H1 (cell line): ENCODE results near the gene POU6F2. TPM values are rescaled to one million over a fixed set of nuclear protein-coding genes. Genes with fewer than 3 reads are reported as not detected.

ENCODE experiments used
- CHD1 ChIP-seq: IDR thresholded peaks from 2 replicates; pipeline ENCODE4 v1.6.1; 2012; ENCODE audit warnings: low read depth, low read length, improper control_type of control experiment
- KDM5A ChIP-seq: fragments of 200-600 bp; IDR thresholded peaks from 2 replicates; pipeline ENCODE4 v1.7.1; 2012; ENCODE audit warnings: mild to moderate bottlenecking, low read length, inconsistent platforms, mixed read lengths
- SAP30 ChIP-seq: fragments of 300-600 bp; sonication (generic); IDR thresholded peaks from 2 replicates; pipeline ENCODE4 v1.7.1; 2012; ENCODE audit warnings: low read length, moderate library complexity, mild to moderate bottlenecking, inconsistent platforms; ENCODE audit not compliant: insufficient read depth, insufficient replicate concordance
- TEAD4 ChIP-seq: IDR thresholded peaks from 2 replicates; pipeline ENCODE4 v1.6.1; 2012; ENCODE audit warnings: low read depth, low read length, inconsistent platforms, mixed read lengths
- polyA plus RNA-seq, 7 experiments: library from polyadenylated mRNA; depleted of rRNA in 3 of 7; stranded (reverse) in 5 of 7; unstranded in 2 of 7; fragments of >200 nt in 5 of 7; fragments of 200-250 nt in 2 of 7; gene quantifications; 1 replicate in 5 of 7; 2 replicates in 1 of 7; 4 replicates in 1 of 7; pipeline versions ENCODE4 v1.2.1 to v1.2.3, GENCODE V29; 2011 to 2013; ENCODE audit warnings: missing spikeins in 2 of 7, mixed read lengths in 2 of 7
- total RNA-seq: library from RNA; stranded (reverse); fragmentation: NEBNext Ultra II Directional; extraction: Animal tissue kit (Norgen Biotek cat#: 25700); gene quantifications from 2 replicates; pipeline ENCODE4 v1.2.1, GENCODE V29; 2021

Gene POU6F2
- total and polyA plus RNA-seq, 2 of the 8 experiments (the other 6 are each of a cell fraction or from before 2014, with no cell fraction given): 1.1 to 2.0 TPM

DNA sequence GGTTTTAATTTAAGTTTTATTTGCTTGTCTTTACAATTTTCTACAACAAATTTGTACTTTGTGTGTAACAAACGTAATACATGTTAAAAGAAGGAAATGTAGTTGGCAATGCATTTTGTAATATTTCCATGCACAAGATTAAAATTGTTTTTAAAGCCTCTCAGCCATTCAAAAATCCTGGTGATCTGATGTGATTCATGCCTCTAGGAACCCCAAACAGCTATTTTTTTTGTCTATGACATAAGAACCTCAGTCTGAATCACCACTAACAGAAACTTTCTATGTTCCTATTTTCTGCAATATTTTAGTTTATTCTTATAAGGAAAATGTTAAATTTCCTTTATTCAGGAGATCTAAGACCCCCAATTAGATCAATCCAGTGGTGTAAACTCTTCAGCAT, 405.4 kb downstream of the POU6F2 start (continued):
- TF ChIP-seq CHD1 (no peak), SAP30 (no peak), TEAD4 (no peak), KDM5A (no peak)
